ENCODE measurements around the gene UBAP1L.
"Not testable (repeated sequence)": the region's sequence is repeated elsewhere in the genome, so short reads cannot be mapped to it uniquely, and the experiment has no call there.

Gene UBAP1L

GRCh38 chr15:65082303-65082953 is 32.6 kb downstream of the UBAP1L start:
- DNase-seq = no peak

DNA sequence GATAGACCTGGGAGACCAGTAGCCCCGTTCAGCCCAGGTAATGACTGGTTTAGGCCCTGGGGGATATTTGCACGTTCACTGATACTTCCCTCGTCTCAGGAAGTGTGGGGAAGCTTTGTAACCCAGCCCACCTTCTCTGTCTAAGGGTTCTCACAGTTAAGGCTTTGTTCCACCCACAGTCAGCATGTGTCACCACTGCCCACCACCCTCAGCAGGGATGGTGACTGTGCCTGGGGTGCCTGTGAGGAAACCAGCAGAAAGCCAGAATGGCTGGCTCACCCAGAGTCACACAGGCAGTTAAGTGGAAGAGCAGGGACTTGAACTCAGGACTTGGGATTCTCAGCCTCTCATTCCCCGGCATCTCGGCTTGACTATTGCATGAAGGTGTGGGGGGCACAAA is 33.2 kb downstream of the UBAP1L start:
- no peak for DNase-seq

- DNase-seq = no peak
Observed at GRCh38 chr15:65081270-65081669, 33.7 kb downstream of the UBAP1L start.

GRCh38 chr15:65079580-65079979 is 35.4 kb downstream of the UBAP1L start:
- no peak for DNase-seq

GRCh38 chr15:65077981-65078352 is 37.0 kb downstream of the UBAP1L start:
- DNase-seq = peak; percentile 29

DNA sequence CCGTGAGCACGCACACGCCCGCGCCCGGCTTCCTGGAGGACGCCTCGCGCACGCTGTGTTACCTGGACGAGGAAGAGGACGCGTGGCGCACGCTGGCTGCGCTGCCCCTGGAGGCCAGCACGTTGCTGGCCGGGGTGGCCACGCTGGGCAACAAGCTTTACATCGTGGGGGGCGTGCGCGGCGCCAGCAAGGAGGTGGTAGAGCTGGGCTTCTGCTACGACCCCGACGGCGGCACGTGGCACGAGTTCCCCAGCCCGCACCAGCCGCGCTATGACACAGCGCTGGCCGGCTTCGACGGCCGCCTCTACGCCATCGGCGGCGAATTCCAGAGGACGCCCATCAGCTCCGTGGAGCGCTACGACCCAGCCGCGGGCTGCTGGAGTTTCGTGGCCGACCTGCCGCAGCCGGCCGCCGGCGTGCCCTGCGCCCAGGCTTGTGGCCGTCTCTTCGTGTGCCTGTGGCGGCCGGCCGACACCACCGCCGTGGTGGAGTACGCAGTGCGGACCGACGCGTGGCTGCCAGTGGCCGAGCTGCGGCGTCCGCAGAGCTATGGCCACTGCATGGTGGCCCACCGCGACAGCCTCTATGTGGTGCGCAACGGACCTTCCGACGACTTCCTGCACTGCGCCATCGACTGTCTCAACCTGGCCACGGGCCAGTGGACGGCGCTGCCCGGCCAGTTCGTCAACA is 37.6 kb downstream of the UBAP1L start:
- DNase-seq = no peak

DNA sequence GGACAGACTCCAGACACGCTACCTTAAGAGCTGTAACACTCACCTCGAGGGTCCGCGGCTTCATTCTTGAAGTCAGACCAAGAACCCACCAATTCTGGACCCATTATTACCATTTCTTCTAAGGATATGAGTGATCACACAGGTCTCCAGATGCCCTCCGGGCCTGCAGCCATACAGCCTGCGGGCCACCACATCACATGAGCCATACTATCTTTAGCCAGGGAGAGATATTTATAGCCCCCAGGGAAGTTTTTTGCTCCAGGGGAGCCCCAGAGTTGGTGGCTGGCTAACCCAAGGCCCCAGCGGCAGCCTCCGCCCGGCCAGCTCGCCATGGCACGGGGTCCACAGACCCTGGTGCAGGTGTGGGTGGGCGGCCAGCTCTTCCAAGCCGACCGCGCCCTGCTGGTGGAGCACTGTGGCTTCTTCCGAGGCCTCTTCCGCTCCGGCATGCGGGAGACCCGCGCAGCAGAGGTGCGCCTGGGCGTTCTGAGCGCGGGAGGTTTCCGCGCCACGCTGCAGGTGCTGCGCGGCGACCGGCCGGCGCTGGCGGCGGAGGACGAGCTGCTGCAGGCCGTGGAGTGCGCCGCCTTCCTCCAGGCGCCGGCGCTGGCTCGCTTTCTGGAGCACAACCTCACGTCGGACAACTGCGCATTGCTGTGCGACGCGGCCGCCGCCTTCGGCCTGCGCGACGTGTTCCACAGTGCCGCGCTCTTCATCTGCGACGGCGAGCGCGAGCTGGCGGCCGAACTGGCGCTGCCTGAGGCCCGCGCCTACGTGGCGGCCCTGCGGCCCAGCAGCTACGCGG is 38.3 kb downstream of the UBAP1L start, which contains the start of gene KBTBD13:
Gene KBTBD13 (plus strand): TSS at position 261 of the 805 bp plus-strand sequence. CDS start 70 bp downstream, at position 331.
- DNase-seq = no peak

DNA sequence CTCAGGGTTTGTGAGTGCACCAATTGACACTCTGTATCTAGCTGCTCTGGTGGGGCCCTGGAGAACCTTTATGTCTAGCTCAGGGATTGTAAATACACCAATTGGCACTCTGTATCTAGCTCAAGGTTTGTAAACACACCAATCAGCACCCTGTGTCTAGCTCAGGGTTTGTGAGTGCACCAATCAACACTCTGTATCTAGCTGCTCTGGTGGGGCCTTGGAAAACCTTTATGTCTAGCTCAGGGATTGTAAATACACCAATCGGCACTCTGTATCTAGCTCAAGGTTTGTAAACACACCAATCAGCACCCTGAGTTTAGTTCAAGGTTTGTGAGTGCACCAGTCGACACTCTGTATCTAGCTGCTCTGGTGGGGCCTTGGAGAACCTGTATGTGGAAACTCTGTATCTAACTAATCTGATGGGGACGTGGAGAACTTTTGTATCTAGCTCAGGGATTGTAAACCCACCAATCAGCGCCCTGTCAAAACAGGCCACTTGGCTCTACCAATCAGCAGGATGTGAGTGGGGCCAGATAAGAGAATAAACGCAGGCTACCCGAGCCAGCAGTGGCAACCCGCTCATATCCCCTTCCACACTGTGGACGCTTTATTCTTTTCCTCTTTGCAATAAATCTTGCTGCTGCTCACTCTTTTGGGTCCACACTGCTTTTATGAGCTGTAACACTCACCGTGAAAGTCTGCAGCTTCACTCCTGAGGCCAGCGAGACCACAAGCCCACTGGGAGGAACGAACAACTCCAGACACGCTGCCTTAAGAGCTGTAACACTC is 39.2 kb downstream of the UBAP1L start:
- DNase-seq = not testable (repeated sequence)

GRCh38 chr15:65074946-65075345 is 40.1 kb downstream of the UBAP1L start:
- DNase-seq = not testable (repeated sequence)

GRCh38 chr15:65072617-65073016 is 42.4 kb downstream of the UBAP1L start:
- no peak for DNase-seq

GRCh38 chr15:65072027-65072426 is 43.0 kb downstream of the UBAP1L start:
- no peak for DNase-seq

- DNase-seq = no peak
Observed at GRCh38 chr15:65071381-65071811, 43.6 kb downstream of the UBAP1L start.

DNA sequence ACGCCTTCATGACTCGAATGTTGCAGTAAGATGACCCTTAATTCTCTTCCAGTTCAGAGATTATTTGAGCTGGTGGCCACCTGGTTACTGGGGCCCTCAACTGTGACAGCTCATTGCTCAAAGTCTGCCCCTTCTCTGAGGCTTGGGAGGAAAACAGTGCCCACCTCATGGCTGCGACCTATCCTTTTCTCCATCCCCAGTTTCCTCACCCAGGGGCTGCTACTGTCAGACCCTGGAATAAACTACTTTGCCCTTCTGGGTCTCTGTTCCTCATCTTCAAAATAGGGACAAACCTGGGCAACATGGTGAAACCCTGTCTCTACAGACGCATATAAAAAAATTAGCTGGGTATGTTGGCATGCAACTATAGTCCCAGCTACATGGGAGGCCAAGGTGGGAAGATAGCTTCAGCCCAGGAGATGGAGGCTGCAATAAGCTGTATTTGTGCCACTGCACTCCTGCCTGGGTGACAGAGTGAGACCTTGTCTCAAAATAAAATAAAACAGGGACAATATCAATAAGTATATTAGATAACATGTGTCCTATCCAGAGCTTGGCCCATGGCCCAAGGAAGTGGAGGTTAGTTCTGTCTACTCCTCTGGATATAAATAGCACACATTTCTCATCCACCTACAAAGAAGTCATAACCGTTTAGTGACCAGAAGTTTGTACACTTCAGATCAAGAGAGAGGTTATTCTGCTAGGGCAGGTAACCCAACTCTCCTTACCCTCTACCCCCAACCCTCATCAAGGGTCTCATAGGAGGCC is 45.0 kb downstream of the UBAP1L start:
- DNase-seq = no peak

DNA sequence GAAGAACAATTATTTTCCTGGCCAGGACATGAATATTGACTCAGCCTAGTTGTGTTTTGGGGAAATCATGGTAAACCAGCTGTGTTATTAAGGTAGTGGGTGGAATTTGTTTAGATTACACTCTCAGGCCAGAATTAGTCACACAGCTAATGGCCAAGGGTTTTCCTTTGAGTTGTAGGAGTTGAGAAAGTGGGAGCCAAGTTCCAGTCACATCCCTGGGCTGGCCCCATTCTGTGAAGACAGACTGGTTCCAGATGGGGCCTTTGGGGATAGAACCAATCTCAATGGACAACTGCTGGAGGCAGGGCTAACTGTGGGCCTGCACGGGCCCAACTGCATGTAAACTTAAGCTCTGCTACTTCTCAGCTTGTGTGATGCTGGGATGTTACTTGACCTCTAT is 45.8 kb downstream of the UBAP1L start:
- no peak for DNase-seq

GRCh38 chr15:65068403-65068788 is 46.6 kb downstream of the UBAP1L start:
- no peak for DNase-seq

DNA sequence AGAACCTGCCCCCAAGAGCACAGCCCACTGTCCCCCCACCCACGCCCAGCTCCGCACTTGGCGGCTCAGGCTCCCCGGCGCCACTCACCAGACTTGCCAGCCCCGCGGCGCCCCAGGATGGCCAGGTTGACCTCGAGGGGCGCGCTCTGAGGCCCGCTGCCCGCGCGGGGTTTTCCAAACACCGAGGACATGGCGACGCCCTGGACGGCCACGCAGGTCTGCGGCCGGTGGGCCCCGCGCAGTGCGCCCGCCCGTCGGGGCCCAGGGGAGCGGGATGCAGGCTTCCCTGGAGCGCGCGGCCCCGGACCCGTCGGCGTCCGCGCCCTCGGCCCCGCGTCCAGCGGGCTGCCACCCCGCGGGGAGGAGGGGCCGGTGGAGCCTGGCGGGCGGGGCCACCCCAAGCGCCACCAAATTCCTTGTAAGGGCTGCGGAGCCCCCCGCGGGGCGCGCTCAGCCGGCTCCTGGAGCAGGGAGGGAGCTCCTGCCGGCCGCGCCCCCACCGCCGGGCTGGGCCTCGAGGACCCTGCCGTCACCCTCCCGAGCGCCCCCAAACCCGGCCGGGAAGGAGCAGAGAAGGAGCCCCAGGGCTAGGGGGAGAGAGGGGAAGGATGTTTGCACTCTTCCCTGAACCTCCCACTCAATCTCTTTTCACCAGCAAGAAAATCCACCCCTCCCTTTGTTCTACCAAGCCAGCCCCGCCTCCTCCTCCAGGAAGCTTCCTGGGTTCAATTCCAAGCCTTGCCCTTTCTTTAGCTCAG is 47.2 kb downstream of the UBAP1L start, which contains the start of gene RASL12:
Gene RASL12 (minus strand): TSS at position 347 of the 758 bp plus-strand sequence. CDS start 156 bp downstream, at position 191.
- no peak for DNase-seq

DNA sequence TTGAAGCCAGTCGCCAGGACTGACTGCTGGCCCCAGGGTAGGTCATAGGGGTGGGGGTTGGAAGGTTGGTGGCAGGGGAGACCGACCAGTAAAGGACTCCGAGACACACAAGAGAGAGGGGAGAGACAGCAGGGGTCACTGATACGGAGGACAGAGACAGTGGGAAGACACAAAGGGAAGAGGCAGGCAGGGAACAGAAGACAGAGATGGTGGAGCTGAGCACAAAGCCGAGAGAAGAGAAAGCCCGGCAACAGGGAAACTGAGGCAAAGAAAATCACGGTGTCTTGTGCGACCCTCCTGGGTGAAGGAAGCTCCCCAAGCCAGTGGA is 47.7 kb downstream of the UBAP1L start:
- DNase-seq = no peak

DNA sequence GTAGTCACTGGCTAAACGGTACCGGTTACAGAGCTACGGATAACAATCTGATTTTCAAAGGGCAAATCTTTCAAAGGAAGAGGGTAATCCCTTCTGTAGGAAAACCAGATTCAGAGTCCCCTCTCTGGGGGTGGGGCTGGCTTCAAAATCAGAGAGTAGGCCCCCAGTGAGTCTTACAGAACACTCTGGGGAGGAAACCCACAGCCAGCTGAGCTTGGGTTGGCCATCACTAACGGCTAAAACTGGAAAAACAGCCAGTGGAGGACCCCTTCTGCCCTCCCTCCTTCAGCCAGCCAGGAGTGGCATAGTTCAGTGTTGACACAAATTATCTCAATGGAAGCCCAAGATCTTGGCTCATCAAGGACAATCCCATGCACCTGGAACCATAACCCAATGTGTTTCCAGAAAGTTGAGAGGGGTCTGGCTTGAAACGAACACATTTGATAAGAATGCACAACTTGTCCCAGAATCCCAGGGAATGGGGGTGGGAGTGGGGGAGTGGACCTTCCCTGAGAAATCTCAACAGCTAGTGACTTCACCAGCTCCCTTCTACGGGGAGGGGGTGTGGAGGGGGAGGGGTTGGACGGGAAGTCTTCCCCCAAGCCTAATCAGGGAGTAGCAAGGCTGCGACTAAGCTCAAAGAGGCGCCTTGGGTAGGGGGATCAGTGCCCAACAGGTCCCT is 48.2 kb downstream of the UBAP1L start:
- no peak for DNase-seq

DNA sequence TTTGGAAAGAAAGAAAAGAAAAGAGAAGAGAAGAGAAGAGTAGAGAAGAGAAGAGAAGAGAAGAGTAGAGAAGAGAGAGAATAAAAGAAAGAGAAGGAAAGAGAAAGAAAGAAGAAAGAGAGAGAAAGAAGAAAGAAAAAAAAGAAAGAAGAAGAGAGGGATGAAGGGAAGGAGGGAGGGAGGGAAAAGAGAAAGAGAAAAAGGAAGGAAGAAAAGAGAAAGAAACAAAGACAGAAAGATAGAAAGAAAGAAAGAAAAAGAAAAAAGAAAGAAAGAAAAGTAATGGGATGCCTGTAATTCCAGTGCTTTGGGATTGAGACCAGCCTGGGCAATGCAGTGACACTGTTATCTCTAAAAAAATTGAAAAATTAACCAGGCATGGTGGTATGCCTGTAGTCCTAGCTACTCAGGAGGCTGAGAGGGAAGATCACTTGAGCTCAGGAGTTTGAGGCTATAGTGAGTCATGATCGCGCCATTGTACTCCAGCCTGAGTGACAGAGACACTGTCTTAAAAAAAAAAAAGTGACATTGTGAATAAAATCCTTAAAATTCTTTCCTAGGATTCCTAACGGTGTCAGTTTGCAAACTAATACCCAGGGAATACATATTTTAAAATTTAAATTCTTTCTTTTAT is 48.9 kb downstream of the UBAP1L start:
- no peak for DNase-seq

GRCh38 chr15:65062726-65063125 is 52.3 kb downstream of the UBAP1L start:
- no peak for DNase-seq
